Immature natural killer cell (primary cell): ENCODE results near the gene CCNY. TPM values are rescaled to one million over a fixed set of nuclear protein-coding genes. Genes with fewer than 3 reads are reported as not detected.

Experiments
- DNase-seq, 3 donors: peaks; one replicate each; pipeline ENCODE4 v3.0.0; 2022; ENCODE audit warnings: mixed read lengths in 1 of 3
- H3K27ac Mint-ChIP-seq, 6 donors: one replicate each; pipeline ENCODE4 v1.8.0; 2020; ENCODE audit warnings: mixed read lengths in 6 of 6, mild to moderate bottlenecking in 5 of 6, inconsistent platforms in 4 of 6, moderate library complexity in 3 of 6
- H3K27me3 Mint-ChIP-seq, 3 donors: one replicate each; pipeline ENCODE4 v1.8.0; 2020 to 2021; ENCODE audit warnings: low read depth in 3 of 3, mild to moderate bottlenecking in 3 of 3, mixed read lengths in 3 of 3, moderate library complexity in 3 of 3, inconsistent platforms in 1 of 3
- H3K36me3 Mint-ChIP-seq, 3 donors: one replicate each; pipeline ENCODE4 v1.8.0; 2020; ENCODE audit warnings: mixed read lengths in 3 of 3, inconsistent platforms in 2 of 3, mild to moderate bottlenecking in 2 of 3
- H3K4me1 Mint-ChIP-seq, 2 donors: one replicate each; pipeline ENCODE4 v1.8.0; 2020; ENCODE audit warnings: inconsistent platforms in 2 of 2, mild to moderate bottlenecking in 2 of 2, mixed read lengths in 2 of 2, moderate library complexity in 1 of 2
- H3K4me3 Mint-ChIP-seq, 5 donors: one replicate each; pipeline ENCODE4 v1.8.0; 2020; ENCODE audit warnings: mild to moderate bottlenecking in 5 of 5, mixed read lengths in 5 of 5, inconsistent platforms in 3 of 5, moderate library complexity in 3 of 5
- H3K9me3 Mint-ChIP-seq, 6 donors: one replicate each; pipeline ENCODE4 v1.8.0; 2020; ENCODE audit warnings: mild to moderate bottlenecking in 6 of 6, mixed read lengths in 6 of 6, inconsistent platforms in 4 of 6, moderate library complexity in 3 of 6
- polyA plus RNA-seq, 3 donors: library from polyadenylated mRNA; unstranded; fragments of 300-500 nt; fragmentation: Illumina TruSeq; gene quantifications; one replicate each; pipeline ENCODE4 v1.2.3, GENCODE V29; 2021

The CCNY gene
- polyA plus RNA-seq, 3 donors from 2014 or later = 7.8 to 13.2 (median 12.4) TPM

DNA sequence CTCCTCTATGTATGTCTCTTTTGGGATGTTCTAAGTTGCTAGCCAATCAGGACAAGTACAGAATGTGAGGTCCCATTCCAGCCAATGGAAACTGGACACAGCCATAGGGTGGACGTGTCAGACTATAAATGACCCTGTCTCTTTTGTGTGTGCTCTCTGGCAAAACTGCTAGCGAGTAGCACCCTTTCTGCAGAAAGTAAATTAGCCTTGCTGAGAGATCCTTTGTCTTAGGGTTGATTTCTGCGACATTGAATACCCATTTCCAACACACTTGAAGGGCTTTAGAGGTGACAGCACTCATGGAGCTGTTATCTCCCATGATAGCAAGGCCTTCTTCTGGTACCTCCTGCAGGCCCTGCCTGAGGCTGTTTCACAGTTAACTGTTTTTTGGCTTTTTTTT, 107.5 kb downstream of the CCNY start:
- Mint-ChIP-seq H3K36me3 (peaks cover 25 to 28% (median 27%) of the 10 kb centered on the region in 3 donors), H3K4me3 (no peak overlapping the region), H3K27me3 (peaks cover 0 to 8% (median 2%) of the 10 kb centered on the region in 3 donors), H3K27ac (peak overlapping the region in 3 of 6 donors; percentile 16 to 34 (median 24)), H3K9me3 (peaks cover 24 to 50% (median 34%) of the 10 kb centered on the region in 6 donors), H3K4me1 (peaks cover 74 to 81% of the 10 kb centered on the region in 2 donors)
- no peak for DNase-seq

DNA sequence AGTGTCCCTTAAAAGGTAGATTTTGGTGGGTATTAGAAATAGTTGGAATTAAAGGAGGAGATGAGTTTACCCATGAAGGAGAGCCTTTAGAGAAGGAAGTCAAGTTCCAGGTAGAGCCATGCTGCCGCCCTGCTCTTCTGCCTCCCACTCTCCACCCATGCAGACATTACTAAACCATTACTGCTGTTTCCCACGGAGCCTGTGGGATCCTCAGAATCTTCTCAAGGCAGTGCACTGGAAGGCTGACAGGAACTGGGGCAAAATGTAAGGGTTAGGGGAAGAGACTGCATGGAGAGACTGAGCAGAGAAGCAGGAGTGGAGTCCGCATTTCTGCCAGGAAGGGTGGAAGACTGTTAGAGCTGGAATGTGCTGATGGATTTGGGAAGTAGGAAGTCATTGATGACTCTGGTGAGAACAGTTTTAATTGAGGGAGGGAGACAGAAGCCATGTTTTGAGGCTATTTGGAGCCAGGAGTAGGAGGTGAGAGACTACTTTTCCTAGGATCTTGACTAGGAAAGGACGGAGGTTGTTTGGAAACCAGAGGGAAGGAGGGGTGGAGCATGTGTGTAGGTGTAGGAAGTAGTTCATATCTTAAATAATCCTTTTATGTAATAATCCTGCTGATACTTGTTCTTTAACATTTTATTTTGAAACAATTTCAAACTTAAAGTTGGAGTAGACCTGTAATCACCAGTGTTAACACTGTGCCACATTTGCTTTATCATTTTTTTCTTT, 109.0 kb downstream of the CCNY start:
- no peak for DNase-seq
- Mint-ChIP-seq H3K9me3 (peaks cover 21 to 41% (median 26%) of the 10 kb centered on the region in 6 donors), H3K36me3 (peaks cover 16 to 21% (median 18%) of the 10 kb centered on the region in 3 donors), H3K4me3 (peak overlapping the region in 2 of 5 donors; percentile 5 to 50), H3K27me3 (peaks cover 0 to 8% (median 2%) of the 10 kb centered on the region in 3 donors), H3K4me1 (peaks cover 75 to 82% of the 10 kb centered on the region in 2 donors), H3K27ac (peak overlapping the region; percentile 15 to 95 (median 76))

- Mint-ChIP-seq H3K27ac (peak overlapping the region in 5 of 6 donors; percentile 66 to 95 (median 78)), H3K36me3 (peaks cover 15 to 21% (median 16%) of the 10 kb centered on the region in 3 donors), H3K27me3 (peaks cover 0 to 7% (median 2%) of the 10 kb centered on the region in 3 donors), H3K4me1 (peaks cover 75 to 82% of the 10 kb centered on the region in 2 donors), H3K9me3 (peaks cover 16 to 35% (median 26%) of the 10 kb centered on the region in 6 donors), H3K4me3 (peak overlapping the region in 4 of 5 donors; percentile 5 to 57 (median 12))
- DNase-seq = no peak
Observed at GRCh38 chr10:35446439-35446838, 110.1 kb downstream of the CCNY start.

DNA sequence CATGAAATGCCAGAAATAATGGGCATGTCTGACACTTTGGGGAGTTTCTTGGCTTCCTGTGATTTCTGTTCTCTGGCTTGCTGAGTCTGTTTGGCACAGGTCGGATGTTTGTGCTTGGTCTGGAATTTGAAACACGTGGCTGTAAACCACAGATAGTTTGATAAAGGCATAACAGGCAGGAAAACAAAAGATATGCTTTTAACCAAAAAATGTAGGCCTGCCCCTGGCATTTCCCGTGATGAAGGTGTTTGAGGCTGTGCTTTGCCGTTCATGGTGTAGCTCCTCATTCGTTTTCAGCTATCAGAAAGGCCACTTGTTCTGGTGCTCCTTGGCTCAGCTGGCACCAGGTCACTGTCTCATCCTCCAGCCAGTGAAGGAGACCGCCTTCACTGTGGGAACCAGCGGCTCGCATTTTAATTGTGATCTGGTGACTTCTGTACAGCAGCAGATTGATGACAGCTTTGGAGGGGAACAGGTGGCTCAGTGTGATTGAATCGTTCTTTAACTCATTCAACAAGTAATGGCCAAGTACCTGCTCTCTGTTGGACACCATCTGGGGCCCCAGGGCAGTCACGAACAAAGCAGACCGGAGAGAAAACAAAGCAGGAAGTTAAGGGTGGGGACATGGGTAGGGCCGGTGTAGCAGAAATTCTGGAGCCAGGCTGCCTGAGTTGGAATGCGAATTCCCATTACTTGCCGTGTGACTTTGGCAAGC, 111.5 kb downstream of the CCNY start:
- peak; percentile 36 to 54 (median 49) for DNase-seq
- Mint-ChIP-seq H3K9me3 (peaks cover 11 to 24% (median 17%) of the 10 kb centered on the region in 6 donors), H3K4me1 (peaks cover 75 to 84% of the 10 kb centered on the region in 2 donors), H3K27ac (peak overlapping the region; percentile 77 to 95 (median 90)), H3K4me3 (peak overlapping the region; percentile 63 to 81 (median 75)), H3K27me3 (peaks cover 0 to 6% (median 2%) of the 10 kb centered on the region in 3 donors), H3K36me3 (peaks cover 11 to 12% (median 11%) of the 10 kb centered on the region in 3 donors)

- Mint-ChIP-seq H3K4me1 (peaks cover 79 to 95% of the 10 kb centered on the region in 2 donors), H3K27ac (peak overlapping the region; percentile 34 to 95 (median 90)), H3K27me3 (peaks cover 0 to 6% (median 2%) of the 10 kb centered on the region in 3 donors), H3K4me3 (peak overlapping the region in 4 of 5 donors; percentile 28 to 81 (median 71)), H3K36me3 (peaks cover 4 to 10% (median 5%) of the 10 kb centered on the region in 3 donors), H3K9me3 (peaks cover 4 to 14% (median 9%) of the 10 kb centered on the region in 6 donors)
- DNase-seq = no peak
Observed at GRCh38 chr10:35448687-35449662, 112.7 kb downstream of the CCNY start.

- no peak for DNase-seq
- H3K36me3 Mint-ChIP-seq = peaks cover 0 to 5% (median 0%) of the 10 kb centered on the region in 3 donors
- H3K4me3 Mint-ChIP-seq = peak overlapping the region in 2 of 5 donors; percentile 11 to 43
- peaks cover under 1 to 6% (median 2%) of the 10 kb centered on the region in 6 donors for H3K9me3 Mint-ChIP-seq
- peaks cover 75 to 93% of the 10 kb centered on the region in 2 donors for H3K4me1 Mint-ChIP-seq
- peaks cover 0 to 6% (median 2%) of the 10 kb centered on the region in 3 donors for H3K27me3 Mint-ChIP-seq
- H3K27ac Mint-ChIP-seq = peak overlapping the region; percentile 1 to 80 (median 58)
Observed at GRCh38 chr10:35449944-35450343, 113.6 kb downstream of the CCNY start.

DNA sequence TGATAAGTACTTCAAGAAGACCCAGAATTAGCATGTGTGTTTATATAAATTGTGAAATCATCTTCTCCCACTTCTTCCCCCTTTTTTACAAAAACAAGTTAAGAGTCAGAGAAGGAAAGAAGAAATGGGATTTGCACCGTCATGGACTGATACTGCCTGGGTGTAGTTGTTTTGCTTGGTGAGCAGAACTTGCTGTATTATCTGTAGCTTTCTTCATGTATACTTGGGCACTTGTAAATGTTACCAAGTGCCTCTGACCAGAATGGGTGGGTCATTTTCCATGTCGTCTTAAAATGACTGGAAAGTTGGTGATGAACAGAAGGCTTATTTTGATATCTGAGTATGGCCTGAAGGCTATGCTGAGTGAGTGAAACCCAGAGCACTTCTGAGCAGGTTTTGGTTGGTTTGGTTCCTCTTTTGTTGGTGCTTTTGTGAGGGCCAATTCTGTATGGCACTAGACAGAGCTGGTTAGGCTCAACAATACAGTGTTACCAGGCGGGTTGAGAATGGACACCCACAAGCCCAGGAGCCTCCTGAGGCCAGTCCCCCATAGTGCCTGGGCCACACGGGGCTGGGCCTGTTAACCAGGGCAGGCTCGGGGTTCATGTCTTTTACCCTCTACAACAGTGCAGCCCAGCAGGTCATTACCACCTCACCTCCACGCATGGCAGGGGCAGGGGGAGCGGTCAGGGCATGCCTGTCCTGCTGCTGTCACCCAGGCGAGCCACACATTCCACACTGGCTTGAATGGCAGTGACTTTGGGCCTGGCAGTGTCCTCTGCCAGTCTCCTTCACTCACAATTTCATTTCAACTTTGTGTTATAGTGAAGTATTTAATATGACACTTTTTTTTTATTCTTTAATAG, 115.1 kb downstream of the CCNY start:
- Mint-ChIP-seq H3K4me1 (peaks cover 70 to 79% of the 10 kb centered on the region in 2 donors), H3K4me3 (no peak overlapping the region), H3K27me3 (peaks cover 0 to 5% (median 2%) of the 10 kb centered on the region in 3 donors), H3K9me3 (no peaks in the 10 kb centered on the region), H3K27ac (peak overlapping the region in 3 of 6 donors; percentile 2 to 45 (median 39)), H3K36me3 (no peaks in the 10 kb centered on the region)
- no peak for DNase-seq

DNA sequence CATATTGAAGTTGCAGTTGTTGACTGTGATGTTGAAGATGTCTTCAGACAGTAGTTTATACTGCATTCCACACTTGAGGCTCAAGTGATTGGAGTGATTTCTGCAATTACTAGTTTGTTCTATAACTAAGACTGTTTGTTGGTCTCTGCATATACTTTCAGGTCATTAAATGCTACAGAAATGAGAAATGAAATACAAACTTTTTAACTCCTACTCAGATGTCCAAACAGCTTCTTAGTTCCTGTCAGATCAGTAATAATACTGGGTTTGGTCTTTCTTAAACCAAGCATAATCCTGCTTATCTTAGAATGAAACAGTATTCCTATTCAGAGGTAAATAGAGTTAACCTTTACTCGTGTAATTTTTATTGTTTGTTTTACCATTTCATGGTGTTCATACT, 115.9 kb downstream of the CCNY start:
- H3K36me3 Mint-ChIP-seq = no peaks in the 10 kb centered on the region
- H3K4me3 Mint-ChIP-seq = no peak overlapping the region
- peaks cover 0 to 5% (median 2%) of the 10 kb centered on the region in 3 donors for H3K27me3 Mint-ChIP-seq
- DNase-seq = no peak
- no peaks in the 10 kb centered on the region for H3K9me3 Mint-ChIP-seq
- peaks cover 64 to 71% of the 10 kb centered on the region in 2 donors for H3K4me1 Mint-ChIP-seq
- peak overlapping the region in 2 of 6 donors; percentile 2 to 62 for H3K27ac Mint-ChIP-seq

DNA sequence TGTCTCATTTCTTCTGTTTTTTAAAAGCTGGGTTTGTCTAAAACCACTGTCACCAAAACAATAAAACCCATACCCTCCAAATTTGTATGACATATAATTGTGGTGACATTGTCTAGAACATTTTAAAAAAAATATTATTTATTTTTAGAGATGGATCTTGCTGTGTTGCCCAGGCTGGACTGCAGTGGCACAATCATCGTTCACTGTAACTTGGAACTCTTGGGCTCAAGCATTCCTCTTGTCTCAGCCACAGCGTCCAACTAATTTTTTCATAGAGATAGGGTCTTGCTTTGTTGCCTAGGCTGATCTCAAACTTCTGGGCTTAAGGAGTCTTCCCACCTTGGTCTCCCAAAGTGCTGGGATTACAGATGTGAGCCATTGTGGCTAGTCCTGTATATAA, 116.5 kb downstream of the CCNY start:
- no peak for DNase-seq
- H3K27me3 Mint-ChIP-seq = peaks cover 0 to 4% (median 0%) of the 10 kb centered on the region in 3 donors
- H3K4me3 Mint-ChIP-seq = no peak overlapping the region
- peaks cover 58 to 64% of the 10 kb centered on the region in 2 donors for H3K4me1 Mint-ChIP-seq
- no peaks in the 10 kb centered on the region for H3K36me3 Mint-ChIP-seq
- H3K27ac Mint-ChIP-seq = no peak overlapping the region
- H3K9me3 Mint-ChIP-seq = no peaks in the 10 kb centered on the region

- Mint-ChIP-seq H3K4me3 (no peak overlapping the region), H3K27ac (no peak overlapping the region)
Observed at GRCh38 chr10:35453855-35454532, 117.7 kb downstream of the CCNY start.

DNA sequence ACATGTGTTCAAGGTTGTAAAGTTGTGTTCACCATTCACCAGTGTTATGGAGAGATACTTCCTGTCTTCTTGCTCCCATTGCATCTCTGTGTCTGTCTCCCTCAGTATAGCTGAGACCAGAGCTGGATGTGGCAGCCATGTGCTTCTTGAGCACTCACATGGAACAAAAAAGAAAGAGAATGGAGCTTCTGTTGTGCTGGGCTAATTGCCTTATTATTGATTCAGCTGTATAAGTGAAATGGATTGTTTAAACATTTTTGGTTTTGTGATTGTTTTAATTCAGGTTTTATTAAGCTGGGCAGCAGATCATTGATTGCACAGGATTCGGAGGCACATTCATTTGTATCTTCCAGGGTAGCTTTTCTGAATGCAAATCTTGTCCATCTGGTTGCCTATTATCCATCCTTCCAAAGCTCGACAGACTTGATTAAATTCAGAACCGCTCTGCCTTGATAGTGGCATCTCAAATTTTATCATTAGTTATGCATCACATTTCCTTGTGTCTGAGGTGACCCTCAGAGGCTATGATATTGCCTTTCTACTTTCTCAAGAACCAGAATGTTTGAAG, 119.9 kb downstream of the CCNY start:
- H3K4me3 Mint-ChIP-seq = no peak overlapping the region
- H3K4me1 Mint-ChIP-seq = peaks cover 24 to 30% of the 10 kb centered on the region in 2 donors
- no peaks in the 10 kb centered on the region for H3K9me3 Mint-ChIP-seq
- no peaks in the 10 kb centered on the region for H3K36me3 Mint-ChIP-seq
- H3K27ac Mint-ChIP-seq = peak overlapping the region in 1 of 6 donors; percentile 25
- peaks cover 0 to 2% (median 0%) of the 10 kb centered on the region in 3 donors for H3K27me3 Mint-ChIP-seq
- no peak for DNase-seq

More at GRCh38 chr10:35453855-35454532, 117.7 kb downstream of the CCNY start:
- H3K9me3 Mint-ChIP-seq = no peaks in the 10 kb centered on the region
- H3K36me3 Mint-ChIP-seq = no peaks in the 10 kb centered on the region
- peaks cover 46 to 52% of the 10 kb centered on the region in 2 donors for H3K4me1 Mint-ChIP-seq
- peaks cover 0 to 2% (median 0%) of the 10 kb centered on the region in 3 donors for H3K27me3 Mint-ChIP-seq
- DNase-seq = no peak
